HEK293 (cell line): ENCODE data around the gene LRRTM4.
A peak's percentile ranks its signal among the peaks of the same experiment; 100 is the strongest.

ENCODE experiments used
- CTCF ChIA-PET: fragments of 350-600 bp; formaldehyde crosslinking; extraction: SDS; loops from one replicate; lab custom pipeline; 2021; ENCODE audit warnings: antibody characterized with exemption; lab: Yijun Ruan, JAX
- POLR2A ChIA-PET: fragments of 300-600 bp; formaldehyde crosslinking; extraction: SDS; loops from one replicate; lab custom pipeline; 2020; ENCODE audit warnings: antibody characterized with exemption, inconsistent platforms; lab: Yijun Ruan, JAX
- H3K27ac ChIP-seq: fragments of 200-500 bp; sonication (Bioruptor generic); 2 replicates; pipeline ENCODE4 v1.5.1; 2014; ENCODE audit warnings: low read depth, low read length, control low read depth, inconsistent platforms; ENCODE audit errors: extremely low read depth
- H3K36me3 ChIP-seq, 2 experiments: fragments of 200-500 bp in 1 of 2; sonication (Bioruptor generic) in 1 of 2; 1 replicate in 1 of 2; 2 replicates in 1 of 2; pipeline ENCODE4 v1.5.1; 2014 to 2017; ENCODE audit warnings: inconsistent platforms in 2 of 2, low read length in 2 of 2; ENCODE audit not compliant: control insufficient read depth in 2 of 2, insufficient read depth in 1 of 2
- H3K4me1 ChIP-seq: fragments of 200-500 bp; sonication (Bioruptor generic); 2 replicates; pipeline ENCODE4 v1.5.1; 2014; ENCODE audit warnings: mild to moderate bottlenecking, low read length, inconsistent platforms; ENCODE audit not compliant: control insufficient read depth, insufficient read depth
- H3K4me3 ChIP-seq: 2 replicates; pipeline ENCODE4 v1.5.1; 2011; ENCODE audit warnings: low read depth, mild to moderate bottlenecking, control low read depth, low read length, moderate library complexity
- H3K9me3 ChIP-seq: fragments of 200-500 bp; sonication (Bioruptor generic); 2 replicates; pipeline ENCODE4 v1.5.1; 2014; ENCODE audit warnings: low read depth, low read length, inconsistent platforms; ENCODE audit not compliant: control insufficient read depth, insufficient read depth
- CTCF ChIP-seq: fragments of 450-650 bp; formaldehyde crosslinking; IDR thresholded peaks from 2 replicates; pipeline ENCODE4 v1.5.1; 2016; ENCODE audit warnings: missing biosample characterization, missing genetic modification characterization
- EGR2 ChIP-seq: fragments of 450-650 bp; formaldehyde crosslinking; IDR thresholded peaks from 2 replicates; pipeline ENCODE4 v1.5.1; 2016; ENCODE audit warnings: low read depth, missing biosample characterization, missing genetic modification characterization
- KLF17 ChIP-seq: fragments of 450-650 bp; formaldehyde crosslinking; IDR thresholded peaks from 2 replicates; pipeline ENCODE4 v1.5.1; 2016; ENCODE audit warnings: missing biosample characterization, missing genetic modification characterization
- OSR2 ChIP-seq: fragments of 450-650 bp; formaldehyde crosslinking; IDR thresholded peaks from 2 replicates; pipeline ENCODE4 v1.5.1; 2016; ENCODE audit warnings: missing biosample characterization, missing genetic modification characterization
- PRDM4 ChIP-seq: fragments of 450-650 bp; formaldehyde crosslinking; IDR thresholded peaks from 2 replicates; pipeline ENCODE4 v1.5.1; 2017; ENCODE audit warnings: missing biosample characterization, missing genetic modification characterization
- PRDM6 ChIP-seq: fragments of 450-650 bp; formaldehyde crosslinking; IDR thresholded peaks from 2 replicates; pipeline ENCODE4 v1.5.1; 2017; ENCODE audit warnings: missing biosample characterization, missing genetic modification characterization
- SP2 ChIP-seq: fragments of 450-650 bp; formaldehyde crosslinking; IDR thresholded peaks from 2 replicates; pipeline ENCODE4 v1.5.1; 2016; ENCODE audit warnings: missing biosample characterization, missing genetic modification characterization
- SP7 ChIP-seq: fragments of 450-650 bp; formaldehyde crosslinking; IDR thresholded peaks from 2 replicates; pipeline ENCODE4 v1.5.1; 2016; ENCODE audit warnings: missing biosample characterization, missing genetic modification characterization
- YY2 ChIP-seq: fragments of 450-650 bp; formaldehyde crosslinking; IDR thresholded peaks from 2 replicates; pipeline ENCODE4 v1.5.1; 2016; ENCODE audit warnings: missing biosample characterization, missing genetic modification characterization
- ZFP69B ChIP-seq: fragments of 450-650 bp; formaldehyde crosslinking; IDR thresholded peaks from 2 replicates; pipeline ENCODE4 v1.5.1; 2016; ENCODE audit warnings: missing biosample characterization, missing genetic modification characterization
- ZNF114 ChIP-seq: fragments of 450-650 bp; formaldehyde crosslinking; IDR thresholded peaks from 2 replicates; pipeline ENCODE4 v1.5.0; 2017; ENCODE audit warnings: missing biosample characterization, missing genetic modification characterization
- ZNF248 ChIP-seq: fragments of 450-650 bp; formaldehyde crosslinking; IDR thresholded peaks from 2 replicates; pipeline ENCODE4 v1.5.1; 2017; ENCODE audit warnings: missing biosample characterization, missing genetic modification characterization
- ZNF426 ChIP-seq: fragments of 450-650 bp; formaldehyde crosslinking; IDR thresholded peaks from 2 replicates; pipeline ENCODE4 v1.5.1; 2017; ENCODE audit warnings: missing biosample characterization, missing genetic modification characterization, mild to moderate bottlenecking, inconsistent platforms, moderate library complexity
- ZNF510 ChIP-seq: fragments of 450-650 bp; formaldehyde crosslinking; IDR thresholded peaks from 2 replicates; pipeline ENCODE4 v1.5.1; 2018; ENCODE audit warnings: mild to moderate bottlenecking, missing genetic modification characterization, missing biosample characterization; ENCODE audit not compliant: insufficient replicate concordance
- ZNF548 ChIP-seq: fragments of 450-650 bp; formaldehyde crosslinking; IDR thresholded peaks from 2 replicates; pipeline ENCODE4 v1.5.1; 2016; ENCODE audit warnings: missing biosample characterization, missing genetic modification characterization
- ZNF558 ChIP-seq: fragments of 450-650 bp; formaldehyde crosslinking; IDR thresholded peaks from 2 replicates; pipeline ENCODE4 v1.5.1; 2016; ENCODE audit warnings: missing biosample characterization, missing genetic modification characterization
- TF ChIP-seq, protein P1 (sequence below): fragments of 450-650 bp; formaldehyde crosslinking; IDR thresholded peaks from 2 replicates; pipeline ENCODE4 v1.5.1; 2016; ENCODE audit warnings: missing biosample characterization, missing genetic modification characterization
- TF ChIP-seq, protein P2 (sequence below): fragments of 450-650 bp; IDR thresholded peaks from 2 replicates; pipeline ENCODE4 v1.5.1; 2018; ENCODE audit warnings: missing biosample characterization, mild to moderate bottlenecking, missing genetic modification characterization

The LRRTM4 gene

DNA sequence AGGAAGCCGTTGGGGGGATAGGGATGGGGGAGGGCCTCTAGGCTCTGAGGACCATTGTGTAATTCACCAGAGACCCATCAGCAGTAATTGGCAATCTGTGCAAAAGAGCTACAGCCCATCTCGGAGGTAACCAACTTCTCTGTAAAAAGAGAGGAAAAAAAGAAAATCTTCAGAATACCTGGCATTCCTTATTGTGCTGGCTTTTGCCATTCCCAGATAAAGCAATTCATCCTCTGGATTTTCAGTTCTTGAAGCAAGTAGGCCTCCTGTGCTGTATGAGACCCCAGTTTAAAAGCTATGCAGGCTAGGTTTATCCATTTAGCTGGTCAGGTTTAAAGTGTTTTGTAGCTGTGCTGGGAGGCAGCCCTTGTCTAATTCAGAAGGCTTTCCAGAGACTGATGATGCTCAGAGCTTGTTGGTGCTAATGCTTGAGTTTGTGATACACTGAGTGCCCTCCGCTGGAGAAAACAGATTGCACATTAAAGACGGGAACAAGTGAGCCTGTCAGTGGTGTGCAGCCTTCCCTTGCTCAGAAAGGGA is at the start of gene LRRTM4:
Gene LRRTM4 (minus strand): TSS at position 446 of the 540 bp plus-strand sequence.
- Histone ChIP-seq H3K9me3 (no peaks in the 10 kb centered on the region), H3K4me1 (no peaks in the 10 kb centered on the region), H3K36me3 (no peaks in the 10 kb centered on the region), H3K27ac (no peak within 1 kb of the TSS), H3K4me3 (no peak within 1 kb of the TSS)
- TF ChIP-seq ZNF558 (tag by site-specific recombination) (no peak), ZNF548 (tag by site-specific recombination) (no peak), ZNF114 (tag by site-specific recombination) (no peak), KLF17 (tag by site-specific recombination) (no peak), ZNF426 (tag by site-specific recombination) (no peak), ZNF248 (tag by site-specific recombination) (no peak), CTCF (tag by site-specific recombination) (no peak), EGR2 (no peak), ZNF510 (tag by site-specific recombination) (no peak), PRDM4 (tag by site-specific recombination) (no peak)
- ChIA-PET CTCF (no interaction called here), POLR2A (no interaction called here)

DNA sequence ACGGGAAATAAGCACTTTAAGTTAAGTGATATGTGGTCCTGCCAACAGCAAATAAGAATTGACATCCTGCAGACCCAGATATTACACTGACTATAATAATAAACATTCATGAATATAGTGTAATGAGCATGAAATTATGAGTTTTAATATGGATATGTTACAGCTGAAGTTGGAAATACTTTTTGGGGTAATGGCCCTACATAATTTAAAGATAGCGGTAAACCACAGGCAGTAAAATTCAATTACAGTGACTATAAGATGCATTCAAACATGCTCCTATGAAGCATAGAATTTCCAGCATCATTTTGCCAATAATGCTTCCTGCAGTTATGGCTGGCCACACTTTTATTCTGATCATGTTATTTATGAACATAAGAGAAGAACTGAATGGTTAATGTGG is 49.4 kb upstream of the LRRTM4 start:
- Histone ChIP-seq H3K27ac (no peak overlapping the region), H3K4me3 (no peak overlapping the region), H3K9me3 (no peaks in the 10 kb centered on the region), H3K4me1 (no peaks in the 10 kb centered on the region), H3K36me3 (no peaks in the 10 kb centered on the region)
- ChIA-PET CTCF (no interaction called here), POLR2A (no interaction called here)
- TF ChIP-seq PRDM6 (tag by site-specific recombination) (peak; percentile 76), OSR2 (tag by site-specific recombination) (peak; percentile 80), ZFP69B (no peak), SP7 (tag by site-specific recombination) (peak; percentile 60; the same call in 1 of the 2 replicates), YY2 (tag by site-specific recombination) (no peak), SP2 (tag by site-specific recombination) (no peak)
- TF ChIP-seq, protein P1, sequence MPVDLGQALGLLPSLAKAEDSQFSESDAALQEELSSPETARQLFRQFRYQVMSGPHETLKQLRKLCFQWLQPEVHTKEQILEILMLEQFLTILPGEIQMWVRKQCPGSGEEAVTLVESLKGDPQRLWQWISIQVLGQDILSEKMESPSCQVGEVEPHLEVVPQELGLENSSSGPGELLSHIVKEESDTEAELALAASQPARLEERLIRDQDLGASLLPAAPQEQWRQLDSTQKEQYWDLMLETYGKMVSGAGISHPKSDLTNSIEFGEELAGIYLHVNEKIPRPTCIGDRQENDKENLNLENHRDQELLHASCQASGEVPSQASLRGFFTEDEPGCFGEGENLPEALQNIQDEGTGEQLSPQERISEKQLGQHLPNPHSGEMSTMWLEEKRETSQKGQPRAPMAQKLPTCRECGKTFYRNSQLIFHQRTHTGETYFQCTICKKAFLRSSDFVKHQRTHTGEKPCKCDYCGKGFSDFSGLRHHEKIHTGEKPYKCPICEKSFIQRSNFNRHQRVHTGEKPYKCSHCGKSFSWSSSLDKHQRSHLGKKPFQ (tag by site-specific recombination) = 0 out of 2 replicates have a peak, but pooled peaks have one; percentile 44
- TF ChIP-seq, protein P2, sequence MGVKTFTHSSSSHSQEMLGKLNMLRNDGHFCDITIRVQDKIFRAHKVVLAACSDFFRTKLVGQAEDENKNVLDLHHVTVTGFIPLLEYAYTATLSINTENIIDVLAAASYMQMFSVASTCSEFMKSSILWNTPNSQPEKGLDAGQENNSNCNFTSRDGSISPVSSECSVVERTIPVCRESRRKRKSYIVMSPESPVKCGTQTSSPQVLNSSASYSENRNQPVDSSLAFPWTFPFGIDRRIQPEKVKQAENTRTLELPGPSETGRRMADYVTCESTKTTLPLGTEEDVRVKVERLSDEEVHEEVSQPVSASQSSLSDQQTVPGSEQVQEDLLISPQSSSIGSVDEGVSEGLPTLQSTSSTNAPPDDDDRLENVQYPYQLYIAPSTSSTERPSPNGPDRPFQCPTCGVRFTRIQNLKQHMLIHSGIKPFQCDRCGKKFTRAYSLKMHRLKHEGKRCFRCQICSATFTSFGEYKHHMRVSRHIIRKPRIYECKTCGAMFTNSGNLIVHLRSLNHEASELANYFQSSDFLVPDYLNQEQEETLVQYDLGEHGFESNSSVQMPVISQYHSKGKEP (tag by site-specific recombination) = peak; percentile 90
